Psoas muscle (tissue), 8 donors: Measurements from ENCODE around the gene GDAP1L1. TPM values are rescaled to one million over a fixed set of nuclear protein-coding genes. Genes with fewer than 3 reads are reported as not detected.

Experiments
- ATAC-seq, 4 donors: fragments of 200-7000 bp; cut with Tn5 transposase; one replicate each; pipeline ENCODE4 v1.9.1; 2020; ENCODE audit warnings: moderate library complexity in 3 of 4, mild to moderate bottlenecking in 2 of 4
- DNase-seq, 2 donors: peaks; one replicate each; pipeline ENCODE4 v3.0.0-alpha.2; 2020
- H3K27ac ChIP-seq: fragments of 200-600 bp; one replicate; pipeline ENCODE4 v1.8.0; 2022
- H3K27me3 ChIP-seq, 3 donors: fragments of 200-600 bp in 1 of 3; one replicate each; pipeline versions ENCODE4 v1.6.1 to v1.8.0; 2013 to 2022; ENCODE audit warnings: low read length in 2 of 3, mild to moderate bottlenecking in 2 of 3, moderate library complexity in 1 of 3; ENCODE audit not compliant: insufficient read depth in 3 of 3
- H3K36me3 ChIP-seq, 2 donors: fragments of 200-600 bp in 1 of 2; one replicate each; pipeline versions ENCODE4 v1.6.1 to v1.8.0; 2013 to 2022; ENCODE audit warnings: low read depth in 1 of 2, mild to moderate bottlenecking in 1 of 2, moderate library complexity in 1 of 2; ENCODE audit not compliant: insufficient read depth in 1 of 2
- H3K4me1 ChIP-seq: fragments of 200-600 bp; one replicate; pipeline ENCODE4 v1.8.0; 2022
- H3K4me3 ChIP-seq: fragments of 200-600 bp; one replicate; pipeline ENCODE4 v1.8.0; 2022; ENCODE audit warnings: mild to moderate bottlenecking
- H3K9me3 ChIP-seq: fragments of 200-600 bp; one replicate; pipeline ENCODE4 v1.8.0; 2022
- WGBS, 3 donors: extraction: QIAGEN DNeasy Blood & Tissue Kit; methylation state at CpG; one replicate each; pipeline versions ENCODE4 v1.1.6 to v1.1.7; 2013; 5-methylcytosine and 5-hydroxymethylcytosine counted together
- intact Hi-C, 2 donors: fragments of 100-400 bp; cut with DNase I; formaldehyde crosslinking; loops; one replicate each; pipeline versions ENCODE4 v1.11.0 to v1.14.2; 2022
- polyA plus RNA-seq, 3 donors: library from polyadenylated mRNA; stranded (reverse); fragments of 200-250 nt; gene quantifications; one replicate each; pipeline ENCODE4 v1.2.3, GENCODE V29; 2013
- total RNA-seq, 4 donors: library from RNA; stranded (reverse); fragmentation: NEBNext Ultra II Directional in 2 of 4; extraction: Animal tissue kit (Norgen Biotek cat#: 25700) in 2 of 4; gene quantifications; one replicate each; pipeline versions ENCODE4 v1.2.1 to v1.2.4, GENCODE V29; 2021 to 2023
- TF ChIP-seq, protein P1 (sequence below): fragments of 200-600 bp; IDR thresholded peaks from one replicate; pipeline ENCODE4 v1.8.0; 2022; ENCODE audit warnings: antibody characterized with exemption
- donor health status: healthy with polysubstance abuse.
- donor health status: DM: no; HTN: no; CAD: no; lungs with moderate emphysema.
- donor health status: Bipolar disorder and iron deficiency.
- donor health status: healthy.
- donor health status: DM: yes; HTN: yes; CAD: no.
- donor health status: DM: no; HTN: no; CAD: no.
- donor health status: DM: no; HTN: no; CAD: no.
- donor health status: DM: yes; HTN: yes; CAD: no.

Gene GDAP1L1
- total and polyA plus RNA-seq, 7 donors, result 0.04 TPM; not detected in 6

DNA sequence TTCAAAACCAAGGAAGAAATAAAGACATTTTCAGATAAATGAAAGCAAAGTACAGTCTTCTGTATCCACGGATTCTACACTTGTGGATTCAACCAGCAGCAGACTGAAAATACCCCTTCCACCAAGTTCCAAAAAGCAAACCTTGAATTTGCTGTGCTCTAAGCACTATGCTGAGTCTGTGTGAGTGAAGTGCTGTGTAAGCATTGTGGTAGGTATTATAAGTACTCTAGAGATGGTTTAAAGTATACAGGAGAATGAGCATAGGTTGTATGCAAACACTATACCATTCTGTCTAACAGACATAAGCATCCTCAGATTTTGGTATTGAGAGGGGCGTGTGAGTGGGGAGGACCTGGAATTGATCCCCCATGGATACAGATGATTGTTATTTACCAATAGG lies 46.1 kb upstream of the GDAP1L1 start:
- Histone ChIP-seq H3K9me3 (no peaks in the 10 kb centered on the region), H3K27me3 (no peaks in the 10 kb centered on the region), H3K27ac (peak overlapping the region; percentile 92), H3K4me3 (no peak overlapping the region), H3K4me1 (peaks cover 62% of the 10 kb centered on the region), H3K36me3 (peaks cover 14 to 86% of the 10 kb centered on the region in 2 donors)
- 47 to 83% (median 61%) methylated on average over 2 of the region's 2 CpGs for WGBS, 3 donors
- ATAC-seq (no peak), DNase-seq (no peak)
- intact Hi-C loops, result loop anchor here in 1 of 2 donors (10.0 kb wide), 1 partner anchor 1144 kb away; the partner anchor contains the start of gene SDC4
- TF ChIP-seq, protein P1, sequence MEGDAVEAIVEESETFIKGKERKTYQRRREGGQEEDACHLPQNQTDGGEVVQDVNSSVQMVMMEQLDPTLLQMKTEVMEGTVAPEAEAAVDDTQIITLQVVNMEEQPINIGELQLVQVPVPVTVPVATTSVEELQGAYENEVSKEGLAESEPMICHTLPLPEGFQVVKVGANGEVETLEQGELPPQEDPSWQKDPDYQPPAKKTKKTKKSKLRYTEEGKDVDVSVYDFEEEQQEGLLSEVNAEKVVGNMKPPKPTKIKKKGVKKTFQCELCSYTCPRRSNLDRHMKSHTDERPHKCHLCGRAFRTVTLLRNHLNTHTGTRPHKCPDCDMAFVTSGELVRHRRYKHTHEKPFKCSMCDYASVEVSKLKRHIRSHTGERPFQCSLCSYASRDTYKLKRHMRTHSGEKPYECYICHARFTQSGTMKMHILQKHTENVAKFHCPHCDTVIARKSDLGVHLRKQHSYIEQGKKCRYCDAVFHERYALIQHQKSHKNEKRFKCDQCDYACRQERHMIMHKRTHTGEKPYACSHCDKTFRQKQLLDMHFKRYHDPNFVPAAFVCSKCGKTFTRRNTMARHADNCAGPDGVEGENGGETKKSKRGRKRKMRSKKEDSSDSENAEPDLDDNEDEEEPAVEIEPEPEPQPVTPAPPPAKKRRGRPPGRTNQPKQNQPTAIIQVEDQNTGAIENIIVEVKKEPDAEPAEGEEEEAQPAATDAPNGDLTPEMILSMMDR, result no peak

GRCh38 chr20:44203161-44203560 lies 43.9 kb upstream of the GDAP1L1 start:
- no peak for DNase-seq
- peak overlapping the region; percentile 92 for H3K27ac ChIP-seq
- no peaks in the 10 kb centered on the region for H3K27me3 ChIP-seq
- peak; percentile 84 to 88 (median 85) for ATAC-seq
- 44 to 61% (median 45%) methylated on average over 2 of the region's 2 CpGs for WGBS, 3 donors
- no peak overlapping the region for H3K4me3 ChIP-seq
- H3K9me3 ChIP-seq, result no peaks in the 10 kb centered on the region
- H3K36me3 ChIP-seq, result peaks cover 6 to 70% of the 10 kb centered on the region in 2 donors
- intact Hi-C loops, result loop anchor here in 1 of 2 donors (10.0 kb wide), 1 partner anchor 1142 kb away; the partner anchor contains the start of gene SDC4
- peaks cover 74% of the 10 kb centered on the region for H3K4me1 ChIP-seq
- TF ChIP-seq, protein P1, result no peak

- Histone ChIP-seq H3K27me3 (no peaks in the 10 kb centered on the region), H3K27ac (peak overlapping the region; percentile 92), H3K4me3 (peak overlapping the region; percentile 41), H3K9me3 (no peaks in the 10 kb centered on the region), H3K4me1 (peaks cover 76% of the 10 kb centered on the region), H3K36me3 (peaks cover 4 to 59% of the 10 kb centered on the region in 2 donors)
- TF ChIP-seq, protein P1, result no peak
- DNase-seq, result no peak
- peak; percentile 81 to 89 (median 84) for ATAC-seq
- 77 to 89% (median 79%) methylated on average over 4 of the region's 4 CpGs for WGBS, 3 donors
- intact Hi-C loops, result loop anchor here in 1 of 2 donors (10.0 kb wide), 1 partner anchor 1141 kb away; the partner anchor contains the start of gene SDC4
Measured at GRCh38 chr20:44204156-44204831, 42.8 kb upstream of the GDAP1L1 start.

- Histone ChIP-seq H3K4me3 (peak overlapping the region; percentile 41), H3K36me3 (peaks cover 4 to 53% of the 10 kb centered on the region in 2 donors), H3K27me3 (no peaks in the 10 kb centered on the region), H3K9me3 (no peaks in the 10 kb centered on the region), H3K4me1 (peaks cover 71% of the 10 kb centered on the region), H3K27ac (peak overlapping the region; percentile 92)
- TF ChIP-seq, protein P1, result no peak
- ATAC-seq (no peak), DNase-seq (no peak)
- intact Hi-C loops, result loop anchor here in 1 of 2 donors (10.0 kb wide), 1 partner anchor 1140 kb away; the partner anchor contains the start of gene SDC4
- 61 to 83% (median 68%) methylated on average over 10 of the region's 10 CpGs for WGBS, 3 donors
Measured at GRCh38 chr20:44204832-44205215, 42.3 kb upstream of the GDAP1L1 start.
